Measurements from ENCODE around the gene VPS52. TPM values are rescaled to one million over a fixed set of nuclear protein-coding genes. Genes with fewer than 3 reads are reported as not detected.
"Not testable (repeated sequence)": the region's sequence is repeated elsewhere in the genome, so short reads cannot be mapped to it uniquely, and the experiment has no call there.

The VPS52 gene
- total RNA-seq, 1 donor from 2014 or later = 42.2 TPM

GRCh38 chr6:33235221-33235634 is 36.4 kb downstream of the VPS52 start:
- H3K9me3 ChIP-seq = no peaks in the 10 kb centered on the region
- no peak for TF ChIP-seq POLR2AphosphoS5 (IDR thresholded peaks at IDR 0.05; ENCODE audit: insufficient read depth in 1 of 2, low read depth in 1 of 2)
- no peak for TF ChIP-seq POLR2A (IDR thresholded peaks at IDR 0.05)
- TF ChIP-seq, protein P1, sequence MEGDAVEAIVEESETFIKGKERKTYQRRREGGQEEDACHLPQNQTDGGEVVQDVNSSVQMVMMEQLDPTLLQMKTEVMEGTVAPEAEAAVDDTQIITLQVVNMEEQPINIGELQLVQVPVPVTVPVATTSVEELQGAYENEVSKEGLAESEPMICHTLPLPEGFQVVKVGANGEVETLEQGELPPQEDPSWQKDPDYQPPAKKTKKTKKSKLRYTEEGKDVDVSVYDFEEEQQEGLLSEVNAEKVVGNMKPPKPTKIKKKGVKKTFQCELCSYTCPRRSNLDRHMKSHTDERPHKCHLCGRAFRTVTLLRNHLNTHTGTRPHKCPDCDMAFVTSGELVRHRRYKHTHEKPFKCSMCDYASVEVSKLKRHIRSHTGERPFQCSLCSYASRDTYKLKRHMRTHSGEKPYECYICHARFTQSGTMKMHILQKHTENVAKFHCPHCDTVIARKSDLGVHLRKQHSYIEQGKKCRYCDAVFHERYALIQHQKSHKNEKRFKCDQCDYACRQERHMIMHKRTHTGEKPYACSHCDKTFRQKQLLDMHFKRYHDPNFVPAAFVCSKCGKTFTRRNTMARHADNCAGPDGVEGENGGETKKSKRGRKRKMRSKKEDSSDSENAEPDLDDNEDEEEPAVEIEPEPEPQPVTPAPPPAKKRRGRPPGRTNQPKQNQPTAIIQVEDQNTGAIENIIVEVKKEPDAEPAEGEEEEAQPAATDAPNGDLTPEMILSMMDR (IDR thresholded peaks at IDR 0.05) = no peak
- no peak overlapping the region for H3K4me3 ChIP-seq
- no peaks in the 10 kb centered on the region for H3K36me3 ChIP-seq
- H3K4me1 ChIP-seq = no peaks in the 10 kb centered on the region
- DNase-seq (ENCODE audit: extremely low spot score in 2 of 2) = no peak
- no peaks in the 10 kb centered on the region for H3K27me3 ChIP-seq
- intact Hi-C loops (cut with DNase I) = no loop called here
- H3K27ac ChIP-seq = no peak overlapping the region

DNA sequence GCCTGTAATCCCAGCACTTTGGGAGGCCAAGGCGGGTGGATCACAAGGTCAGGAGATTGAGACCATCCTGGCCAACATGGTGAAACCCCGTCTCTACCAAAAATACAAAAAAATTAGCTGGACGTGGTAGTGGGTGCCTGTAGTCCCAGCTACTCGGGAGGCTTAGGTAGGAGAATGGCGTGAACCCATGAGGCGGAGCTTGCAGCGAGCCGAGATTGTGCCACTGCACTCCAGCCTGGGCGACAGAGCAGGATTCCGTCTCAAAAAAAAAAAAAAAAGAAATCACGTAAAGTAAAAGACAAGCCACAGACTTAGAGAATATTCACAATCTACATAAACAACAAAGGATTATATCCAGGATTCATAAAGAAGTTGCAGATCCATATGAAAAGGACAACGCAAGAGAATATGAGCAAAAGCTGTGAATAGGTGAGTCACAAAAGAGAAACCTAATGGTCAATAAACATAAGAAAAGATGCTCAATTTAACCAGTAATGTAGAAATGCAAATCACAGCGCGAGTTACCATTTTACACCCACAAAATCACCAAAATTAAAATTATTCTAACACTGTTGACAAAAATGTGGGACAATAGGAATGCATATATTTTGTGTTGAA is 45.1 kb downstream of the VPS52 start:
- H3K27ac ChIP-seq; H3K36me3 ChIP-seq; intact Hi-C loops (cut with DNase I); DNase-seq (ENCODE audit: extremely low spot score in 2 of 2); H3K9me3 ChIP-seq; H3K27me3 ChIP-seq; H3K4me3 ChIP-seq; H3K4me1 ChIP-seq: not testable (repeated sequence)

DNA sequence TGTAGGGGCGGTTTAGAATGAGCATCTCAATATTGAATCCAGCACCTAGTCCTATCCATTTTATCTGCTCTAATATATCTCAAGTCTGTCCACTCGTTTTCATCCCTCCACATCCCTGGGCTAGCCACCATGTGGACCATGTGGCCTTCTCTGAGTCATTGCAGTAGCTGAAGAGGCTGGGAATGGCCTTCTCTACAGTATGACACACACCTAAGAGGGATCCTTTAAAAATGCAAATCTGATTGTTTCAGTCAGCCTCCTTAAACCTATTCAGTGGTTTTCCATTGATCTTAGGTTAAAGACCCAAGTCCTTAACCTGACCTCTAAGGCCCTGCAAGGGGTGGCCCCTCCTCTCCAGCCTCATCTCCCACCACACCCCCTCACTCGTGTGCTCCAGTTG is 54.0 kb downstream of the VPS52 start:
- Histone ChIP-seq H3K36me3 (no peaks in the 10 kb centered on the region), H3K27me3 (no peaks in the 10 kb centered on the region), H3K27ac (no peak overlapping the region), H3K4me3 (no peak overlapping the region), H3K4me1 (peaks cover 6% of the 10 kb centered on the region), H3K9me3 (no peaks in the 10 kb centered on the region)
- intact Hi-C loops (cut with DNase I) = no loop called here
- no peak for TF ChIP-seq POLR2A (IDR thresholded peaks at IDR 0.05)
- TF ChIP-seq, protein P1 (IDR thresholded peaks at IDR 0.05) = no peak
- no peak for TF ChIP-seq POLR2AphosphoS5 (IDR thresholded peaks at IDR 0.05; ENCODE audit: insufficient read depth in 1 of 2, low read depth in 1 of 2)
- no peak for DNase-seq (ENCODE audit: extremely low spot score in 2 of 2)

GRCh38 chr6:33217246-33217645 is 54.4 kb downstream of the VPS52 start:
- Histone ChIP-seq H3K36me3 (no peaks in the 10 kb centered on the region), H3K27me3 (no peaks in the 10 kb centered on the region), H3K4me3 (no peak overlapping the region), H3K4me1 (peaks cover 10% of the 10 kb centered on the region), H3K9me3 (no peaks in the 10 kb centered on the region), H3K27ac (no peak overlapping the region)
- no peak for DNase-seq (ENCODE audit: extremely low spot score in 2 of 2)
- no peak for TF ChIP-seq POLR2A (IDR thresholded peaks at IDR 0.05)
- no peak for TF ChIP-seq POLR2AphosphoS5 (IDR thresholded peaks at IDR 0.05; ENCODE audit: insufficient read depth in 1 of 2, low read depth in 1 of 2)
- TF ChIP-seq, protein P1 (IDR thresholded peaks at IDR 0.05) = no peak
- intact Hi-C loops (cut with DNase I) = no loop called here

- H3K36me3 ChIP-seq = no peaks in the 10 kb centered on the region
- no peaks in the 10 kb centered on the region for H3K9me3 ChIP-seq
- H3K27ac ChIP-seq = no peak overlapping the region
- no peaks in the 10 kb centered on the region for H3K27me3 ChIP-seq
- no peak for DNase-seq (ENCODE audit: extremely low spot score in 2 of 2)
- H3K4me3 ChIP-seq = no peak overlapping the region
- H3K4me1 ChIP-seq = peaks cover 11% of the 10 kb centered on the region
- intact Hi-C loops (cut with DNase I) = no loop called here
- TF ChIP-seq, protein P1 (IDR thresholded peaks at IDR 0.05) = no peak
- no peak for TF ChIP-seq POLR2AphosphoS5 (IDR thresholded peaks at IDR 0.05; ENCODE audit: insufficient read depth in 1 of 2, low read depth in 1 of 2)
Measured at GRCh38 chr6:33216117-33216649, 55.5 kb downstream of the VPS52 start.
